GM18502 (cell line): ENCODE data around the gene CHL1.

ENCODE experiments used
- ATAC-seq: cut with Tn5 transposase; IDR thresholded peaks from one replicate; pipeline ENCODE4 v1.9.1; 2021; ENCODE audit warnings: mild to moderate bottlenecking; ENCODE audit not compliant: unreplicated experiment, poor library complexity

The CHL1 gene, protein sequence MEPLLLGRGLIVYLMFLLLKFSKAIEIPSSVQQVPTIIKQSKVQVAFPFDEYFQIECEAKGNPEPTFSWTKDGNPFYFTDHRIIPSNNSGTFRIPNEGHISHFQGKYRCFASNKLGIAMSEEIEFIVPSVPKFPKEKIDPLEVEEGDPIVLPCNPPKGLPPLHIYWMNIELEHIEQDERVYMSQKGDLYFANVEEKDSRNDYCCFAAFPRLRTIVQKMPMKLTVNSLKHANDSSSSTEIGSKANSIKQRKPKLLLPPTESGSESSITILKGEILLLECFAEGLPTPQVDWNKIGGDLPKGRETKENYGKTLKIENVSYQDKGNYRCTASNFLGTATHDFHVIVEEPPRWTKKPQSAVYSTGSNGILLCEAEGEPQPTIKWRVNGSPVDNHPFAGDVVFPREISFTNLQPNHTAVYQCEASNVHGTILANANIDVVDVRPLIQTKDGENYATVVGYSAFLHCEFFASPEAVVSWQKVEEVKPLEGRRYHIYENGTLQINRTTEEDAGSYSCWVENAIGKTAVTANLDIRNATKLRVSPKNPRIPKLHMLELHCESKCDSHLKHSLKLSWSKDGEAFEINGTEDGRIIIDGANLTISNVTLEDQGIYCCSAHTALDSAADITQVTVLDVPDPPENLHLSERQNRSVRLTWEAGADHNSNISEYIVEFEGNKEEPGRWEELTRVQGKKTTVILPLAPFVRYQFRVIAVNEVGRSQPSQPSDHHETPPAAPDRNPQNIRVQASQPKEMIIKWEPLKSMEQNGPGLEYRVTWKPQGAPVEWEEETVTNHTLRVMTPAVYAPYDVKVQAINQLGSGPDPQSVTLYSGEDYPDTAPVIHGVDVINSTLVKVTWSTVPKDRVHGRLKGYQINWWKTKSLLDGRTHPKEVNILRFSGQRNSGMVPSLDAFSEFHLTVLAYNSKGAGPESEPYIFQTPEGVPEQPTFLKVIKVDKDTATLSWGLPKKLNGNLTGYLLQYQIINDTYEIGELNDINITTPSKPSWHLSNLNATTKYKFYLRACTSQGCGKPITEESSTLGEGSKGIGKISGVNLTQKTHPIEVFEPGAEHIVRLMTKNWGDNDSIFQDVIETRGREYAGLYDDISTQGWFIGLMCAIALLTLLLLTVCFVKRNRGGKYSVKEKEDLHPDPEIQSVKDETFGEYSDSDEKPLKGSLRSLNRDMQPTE (N-terminal part only)

DNA sequence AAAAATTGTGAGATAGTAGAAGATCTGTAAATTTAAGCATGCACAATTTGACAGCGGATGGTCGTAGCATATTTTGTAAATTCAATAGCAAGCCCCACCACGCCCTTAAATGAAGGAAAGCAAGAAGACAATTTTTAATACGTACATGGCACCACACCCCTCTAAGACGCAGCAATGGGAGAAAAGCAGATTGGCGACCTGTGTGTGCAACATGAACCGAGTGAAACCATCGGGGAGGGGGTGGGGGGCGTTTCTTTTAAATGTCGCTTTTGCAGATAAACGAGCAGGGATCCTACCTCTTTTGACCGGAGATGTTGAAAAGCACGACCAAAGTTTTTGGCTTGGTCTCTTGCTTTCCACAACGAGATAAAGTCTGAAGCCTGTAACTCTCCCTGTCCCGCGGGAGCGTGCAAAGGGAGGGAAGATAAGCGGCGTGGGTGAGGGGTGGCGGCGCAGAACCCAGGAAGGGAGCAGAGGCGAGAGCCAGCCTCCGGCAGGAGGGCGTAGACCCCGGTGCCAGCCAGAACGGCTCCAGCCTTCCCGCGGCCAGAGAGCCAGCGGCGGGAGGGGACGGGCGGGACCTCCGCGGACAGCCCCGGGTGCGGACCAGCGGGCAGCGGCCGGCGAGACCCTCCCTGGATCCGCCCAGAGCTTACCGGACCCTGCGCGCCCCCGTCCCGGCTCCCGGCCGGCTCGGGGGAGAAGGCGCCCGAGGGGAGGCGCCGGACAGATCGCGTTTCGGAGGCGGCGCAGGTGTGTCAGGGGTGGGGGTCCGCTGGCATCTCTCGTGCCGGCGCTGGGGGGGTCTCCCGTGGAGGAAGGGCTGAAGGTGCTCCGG is at the start of gene CHL1:
CHL1 (plus strand) TSS at position 453 of the 838 bp plus-strand sequence. CDS start 123,014 bp downstream, outside the sequence.
- ATAC-seq: no peak

DNA sequence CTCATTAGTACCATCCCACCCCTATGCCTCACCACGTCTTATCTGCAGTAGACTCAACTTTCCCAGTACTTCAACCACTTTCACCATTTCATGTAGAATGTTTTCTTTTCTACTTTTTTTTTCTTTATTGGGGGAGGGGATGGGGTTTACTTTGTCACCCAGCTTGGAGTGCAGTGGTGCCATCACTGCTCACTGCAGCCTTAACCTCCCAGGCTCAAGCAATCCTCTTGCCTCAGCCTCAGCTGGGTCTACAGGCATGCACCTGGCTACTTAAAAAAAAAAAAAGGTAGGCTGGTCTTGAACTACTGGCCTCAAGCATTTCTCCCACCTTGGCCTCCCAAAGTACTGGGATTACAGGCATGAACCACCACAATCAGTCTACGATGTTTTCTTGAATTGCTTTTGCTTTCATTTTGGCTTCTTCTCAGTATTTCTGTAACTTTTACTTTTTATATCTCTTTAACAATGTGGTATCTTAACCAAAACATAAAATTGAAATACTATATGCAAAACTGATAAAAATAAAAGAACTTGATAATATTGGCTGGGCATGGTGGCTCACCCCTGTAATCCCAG is 44.9 kb upstream of the CHL1 start:
- ATAC-seq: no peak

DNA sequence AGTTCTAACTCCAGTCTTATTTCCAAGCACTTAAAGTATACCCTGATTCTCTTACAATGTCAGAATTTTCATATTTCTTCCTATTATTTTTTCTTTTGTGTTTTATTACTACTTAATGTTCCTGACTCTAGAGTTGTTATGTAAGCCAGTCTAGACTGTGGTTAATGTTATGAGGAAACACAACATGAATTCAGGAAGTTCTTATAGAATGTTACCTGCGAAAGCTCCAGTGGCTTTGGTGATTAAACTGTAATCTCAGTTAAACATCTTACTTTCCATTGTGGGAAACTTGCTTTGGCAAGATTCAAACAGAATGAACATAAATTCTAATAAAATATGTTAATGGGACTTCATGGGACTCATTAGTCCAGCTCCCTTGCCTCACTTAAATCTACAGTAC is 36.6 kb upstream of the CHL1 start:
- no peak for ATAC-seq

- no peak for ATAC-seq
Observed at GRCh38 chr3:166071-166470, 30.5 kb upstream of the CHL1 start.

DNA sequence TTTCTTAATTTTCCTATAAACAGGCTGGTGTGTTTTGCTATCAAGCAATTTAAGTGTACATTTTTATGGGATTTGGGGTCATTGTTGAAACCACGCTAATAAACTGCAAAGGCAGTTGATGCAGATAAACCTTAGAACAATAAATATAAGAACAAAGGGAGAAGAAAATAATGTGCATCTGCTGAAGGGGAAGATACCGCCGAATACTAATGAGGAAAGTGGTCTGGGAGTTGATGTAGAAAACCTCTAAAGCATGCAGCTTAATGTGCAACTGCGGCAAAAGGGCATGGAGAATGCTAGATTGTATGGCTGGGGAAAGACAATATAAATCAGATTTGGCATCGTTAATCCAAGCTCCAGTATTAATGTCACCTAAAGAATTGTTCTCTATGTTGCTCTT is 29.8 kb upstream of the CHL1 start:
- no peak for ATAC-seq

- peak; percentile 96 for ATAC-seq
Observed at GRCh38 chr3:173886-174285, 22.7 kb upstream of the CHL1 start.

DNA sequence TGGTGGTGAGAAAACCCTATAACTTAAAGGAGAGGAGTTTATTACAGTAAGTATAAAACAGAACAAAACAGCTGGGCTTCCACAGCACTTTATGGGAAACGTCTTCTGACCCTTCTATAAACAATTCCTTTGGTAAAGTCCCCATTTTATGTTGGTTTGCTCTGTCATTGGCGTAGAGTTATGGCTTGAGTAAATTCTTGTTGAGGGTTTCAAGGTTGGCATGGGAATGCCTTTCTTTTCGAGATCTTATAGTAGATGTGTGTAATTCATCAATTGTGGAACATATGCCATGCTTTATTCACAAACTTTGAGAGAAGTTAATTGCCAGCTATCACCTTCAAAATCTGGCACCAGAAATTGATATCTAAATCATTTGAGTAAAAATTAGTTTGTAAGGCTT is 11.6 kb upstream of the CHL1 start:
- no peak for ATAC-seq

- peak; percentile 96 for ATAC-seq
Observed at GRCh38 chr3:192215-192929, 4.2 kb upstream of the CHL1 start.

DNA sequence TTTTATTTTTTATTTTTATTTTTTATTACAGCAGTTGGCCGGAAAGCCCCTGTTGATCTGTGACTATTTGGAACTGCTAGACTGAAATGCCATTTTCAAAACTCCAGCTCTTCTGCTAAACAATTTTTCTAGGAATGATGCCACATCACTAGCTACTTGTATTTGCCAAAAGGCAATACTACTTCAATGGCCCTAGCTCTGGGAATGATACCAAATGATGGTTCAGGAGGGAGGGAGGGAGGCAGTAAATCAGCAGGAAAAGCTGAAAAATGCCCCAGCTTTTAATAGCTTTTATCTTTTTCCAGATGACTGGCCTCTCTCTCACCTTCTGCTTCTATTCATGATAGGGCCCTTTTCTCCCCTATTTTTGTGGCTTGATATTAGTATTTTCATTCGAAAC is 2.6 kb upstream of the CHL1 start:
- ATAC-seq: no peak

DNA sequence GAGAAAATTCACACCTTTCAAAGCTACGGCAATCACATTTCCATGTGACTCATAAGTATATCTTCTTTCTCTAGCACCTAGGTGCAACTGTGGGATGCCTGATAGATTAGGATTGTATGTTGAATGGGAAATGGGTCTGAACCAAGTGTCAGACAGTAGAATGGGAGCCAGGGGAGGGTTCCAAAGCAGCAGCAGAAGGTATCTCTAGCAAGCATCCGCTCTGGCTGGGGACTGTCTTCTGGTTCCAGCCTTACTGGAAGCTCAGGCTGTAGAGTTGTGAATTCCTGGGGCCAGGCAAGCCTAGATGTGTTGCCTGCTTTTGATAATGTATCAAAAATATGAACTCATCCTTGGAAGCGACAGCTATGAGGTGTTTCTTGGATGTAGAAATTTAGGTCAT is 2.1 kb upstream of the CHL1 start:
- no peak for ATAC-seq

- no peak for ATAC-seq
Observed at GRCh38 chr3:195666-196065, 897 bp upstream of the CHL1 start.

DNA sequence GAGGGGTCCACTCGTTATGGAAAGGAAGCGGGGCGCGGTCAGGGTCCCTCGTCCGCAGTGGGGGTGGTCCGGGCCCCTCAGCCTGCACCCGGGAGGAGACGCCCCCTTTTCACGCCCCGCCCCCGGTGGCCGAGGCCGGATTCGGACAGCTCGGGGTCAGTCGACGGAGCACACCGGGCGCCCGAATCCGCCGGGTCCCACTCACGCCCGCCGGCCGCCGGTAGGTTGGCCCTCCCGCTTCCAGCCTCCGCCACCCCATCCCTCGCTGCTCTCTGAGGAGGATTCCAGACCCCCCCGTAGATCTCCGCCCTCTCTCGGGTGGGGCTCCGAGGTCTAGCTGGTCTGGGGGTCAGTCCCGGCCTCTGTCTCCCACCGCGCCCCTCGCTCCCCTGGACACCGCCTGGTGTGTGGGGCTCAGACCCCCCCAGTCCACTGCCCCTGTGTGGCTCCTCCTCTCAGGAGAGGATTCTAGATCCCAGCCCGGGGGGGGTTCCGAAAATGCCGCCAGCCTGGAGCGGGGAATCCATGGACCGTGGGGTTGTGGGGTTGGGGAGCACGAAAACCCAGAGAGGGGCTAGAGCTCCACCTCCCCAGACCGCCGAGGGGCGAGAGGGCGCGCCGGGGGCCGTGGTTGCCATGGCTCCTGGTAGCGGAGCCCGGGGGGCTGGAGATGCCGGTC is 725 bp downstream of the CHL1 start:
- peak; percentile 46 for ATAC-seq

DNA sequence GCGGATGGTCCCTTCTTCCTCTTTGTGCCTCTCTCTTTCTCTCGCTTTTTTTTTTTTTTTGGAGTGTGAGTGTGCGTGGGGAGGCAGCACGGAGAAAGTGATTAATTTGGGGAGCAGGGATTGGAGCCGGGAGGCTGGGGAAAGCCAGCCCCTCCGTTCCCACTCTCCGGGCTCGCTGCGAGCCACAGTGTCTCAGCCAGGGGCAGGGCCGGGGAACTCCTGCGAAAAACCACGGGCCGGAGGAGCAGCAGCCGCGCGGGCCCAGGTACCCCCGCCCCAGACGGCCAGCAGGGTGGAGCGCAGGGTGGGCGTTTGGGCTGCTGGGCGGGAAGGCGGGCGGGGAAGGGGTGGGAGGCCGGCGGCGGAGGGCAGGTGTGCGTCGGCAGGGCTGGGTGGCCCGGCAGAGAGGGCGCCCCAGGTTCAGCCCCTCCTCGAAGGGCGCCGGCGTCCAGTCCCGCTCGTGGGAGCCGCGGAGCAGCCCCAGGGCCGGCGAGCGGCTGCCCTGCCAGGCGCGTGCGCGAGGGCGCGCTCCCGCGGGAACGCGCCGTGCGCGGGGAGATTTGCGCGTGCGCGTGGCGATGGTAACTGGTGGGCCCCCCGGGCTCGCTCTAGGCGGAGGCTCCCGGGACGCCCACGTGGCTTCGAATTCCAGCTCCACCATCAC is 1.4 kb downstream of the CHL1 start:
- peak; percentile 59 for ATAC-seq

- ATAC-seq: no peak
Observed at GRCh38 chr3:199835-200234, 3.3 kb downstream of the CHL1 start.

- ATAC-seq: no peak
Observed at GRCh38 chr3:200758-201325, 4.3 kb downstream of the CHL1 start.

- no peak for ATAC-seq
Observed at GRCh38 chr3:204102-204501, 7.5 kb downstream of the CHL1 start.

- ATAC-seq: no peak
Observed at GRCh38 chr3:207973-208372, 11.4 kb downstream of the CHL1 start.

- ATAC-seq: no peak
Observed at GRCh38 chr3:210669-211068, 14.1 kb downstream of the CHL1 start.
